HepG2 (cell line): ENCODE results near the gene ELAC1. TPM values are rescaled to one million over a fixed set of nuclear protein-coding genes. Genes with fewer than 3 reads are reported as not detected.

Experiments used
- ATF2 ChIP-seq: sonication (generic); formaldehyde crosslinking; IDR thresholded peaks from 2 replicates; pipeline ENCODE4 v1.4.0; 2020; ENCODE audit warnings: missing genetic modification reagents
- BHLHE40 ChIP-seq: IDR thresholded peaks from 2 replicates; pipeline ENCODE4 v1.6.1; 2011; ENCODE audit warnings: low read length, improper control_type of control experiment
- EEA1 ChIP-seq: sonication (generic); formaldehyde crosslinking; IDR thresholded peaks from 2 replicates; pipeline ENCODE4 v1.5.1; 2020; ENCODE audit warnings: mild to moderate bottlenecking, missing genetic modification reagents, borderline replicate concordance
- HOXA9 ChIP-seq: sonication (generic); formaldehyde crosslinking; IDR thresholded peaks from 2 replicates; pipeline ENCODE4 v1.8.1; 2022; ENCODE audit warnings: missing genetic modification reagents, mild to moderate bottlenecking, moderate library complexity, borderline replicate concordance
- MZF1 ChIP-seq: sonication (generic); formaldehyde crosslinking; IDR thresholded peaks from 2 replicates; pipeline ENCODE4 v1.8.1; 2023; ENCODE audit warnings: mild to moderate bottlenecking, missing genetic modification reagents, borderline replicate concordance
- NONO ChIP-seq, 2 experiments: fragments of 450-650 bp in 1 of 2; sonication (generic) in 1 of 2; formaldehyde crosslinking in 1 of 2; IDR thresholded peaks in 1 of 2; conservative IDR thresholded peaks in 1 of 2; 2 replicates each; pipeline versions ENCODE4 v1.6.1 to v1.8.0; 2017 to 2022; ENCODE audit warnings: mild to moderate bottlenecking in 1 of 2, missing genetic modification reagents in 1 of 2, moderate library complexity in 1 of 2
- PBX2 ChIP-seq: IDR thresholded peaks from 2 replicates; pipeline ENCODE4 v1.6.1; 2016; ENCODE audit warnings: control low read depth
- SALL2 ChIP-seq: sonication (generic); formaldehyde crosslinking; IDR thresholded peaks from 2 replicates; pipeline ENCODE4 v1.8.1; 2023; ENCODE audit warnings: mild to moderate bottlenecking, missing genetic modification reagents, inconsistent platforms
- ZBTB10 ChIP-seq: sonication (generic); formaldehyde crosslinking; IDR thresholded peaks from 2 replicates; pipeline ENCODE4 v1.4.0; 2020; ENCODE audit warnings: missing genetic modification reagents, borderline replicate concordance
- ZFP36L1 ChIP-seq: sonication (generic); formaldehyde crosslinking; IDR thresholded peaks from 2 replicates; pipeline ENCODE4 v1.8.0; 2022; ENCODE audit warnings: mild to moderate bottlenecking, missing genetic modification reagents, moderate library complexity
- ZNF17 ChIP-seq: sonication (generic); formaldehyde crosslinking; IDR thresholded peaks from 2 replicates; pipeline ENCODE4 v1.5.0; 2020; ENCODE audit warnings: mild to moderate bottlenecking, missing genetic modification reagents
- ZNF235 ChIP-seq: sonication (generic); formaldehyde crosslinking; IDR thresholded peaks from 2 replicates; pipeline ENCODE4 v1.8.1; 2023; ENCODE audit warnings: mild to moderate bottlenecking, missing genetic modification reagents, borderline replicate concordance
- ZNF276 ChIP-seq: sonication (generic); formaldehyde crosslinking; IDR thresholded peaks from 2 replicates; pipeline ENCODE4 v1.4.0; 2020; ENCODE audit warnings: mild to moderate bottlenecking, low read depth, missing genetic modification reagents
- ZNF746 ChIP-seq: sonication (generic); formaldehyde crosslinking; IDR thresholded peaks from 2 replicates; pipeline ENCODE4 v1.8.0; 2022; ENCODE audit warnings: mild to moderate bottlenecking, missing genetic modification reagents
- ZZZ3 ChIP-seq: sonication (generic); formaldehyde crosslinking; IDR thresholded peaks from 2 replicates; pipeline ENCODE4 v1.4.0; 2020; ENCODE audit warnings: missing genetic modification reagents, mild to moderate bottlenecking, borderline replicate concordance
- polyA plus RNA-seq, 8 experiments: library from polyadenylated mRNA; depleted of rRNA in 3 of 8; stranded (reverse) in 7 of 8; unstranded in 1 of 8; fragments of >200 nt; fragmentation: Illumina TruSeq in 4 of 8; extraction: Trizol in 4 of 8; gene quantifications; 2 replicates each; pipeline versions ENCODE4 v1.2.1 to v1.2.3, GENCODE V29; 2011 to 2016; ENCODE audit warnings: low read depth in 4 of 8, missing spikeins in 1 of 8, mixed read lengths in 1 of 8; ENCODE audit not compliant: insufficient read depth in 1 of 8
- total RNA-seq, 5 experiments: library from RNA; depleted of rRNA; stranded (reverse); fragments of >200 nt; fragmentation: Illumina TruSeq; extraction: Trizol; gene quantifications; 2 replicates each; pipeline ENCODE4 v1.2.3, GENCODE V29; 2016; ENCODE audit warnings: low read depth in 1 of 5
- TF ChIP-seq, protein P1 (sequence below): sonication (generic); formaldehyde crosslinking; IDR thresholded peaks from 2 replicates; pipeline ENCODE4 v1.5.1; 2020; ENCODE audit warnings: mild to moderate bottlenecking, missing genetic modification reagents

Gene ELAC1
- total and polyA plus RNA-seq, 2 of the 13 experiments (the other 11 are each of a cell fraction or from before 2014, with no cell fraction given) = 1.9 to 3.6 TPM

DNA sequence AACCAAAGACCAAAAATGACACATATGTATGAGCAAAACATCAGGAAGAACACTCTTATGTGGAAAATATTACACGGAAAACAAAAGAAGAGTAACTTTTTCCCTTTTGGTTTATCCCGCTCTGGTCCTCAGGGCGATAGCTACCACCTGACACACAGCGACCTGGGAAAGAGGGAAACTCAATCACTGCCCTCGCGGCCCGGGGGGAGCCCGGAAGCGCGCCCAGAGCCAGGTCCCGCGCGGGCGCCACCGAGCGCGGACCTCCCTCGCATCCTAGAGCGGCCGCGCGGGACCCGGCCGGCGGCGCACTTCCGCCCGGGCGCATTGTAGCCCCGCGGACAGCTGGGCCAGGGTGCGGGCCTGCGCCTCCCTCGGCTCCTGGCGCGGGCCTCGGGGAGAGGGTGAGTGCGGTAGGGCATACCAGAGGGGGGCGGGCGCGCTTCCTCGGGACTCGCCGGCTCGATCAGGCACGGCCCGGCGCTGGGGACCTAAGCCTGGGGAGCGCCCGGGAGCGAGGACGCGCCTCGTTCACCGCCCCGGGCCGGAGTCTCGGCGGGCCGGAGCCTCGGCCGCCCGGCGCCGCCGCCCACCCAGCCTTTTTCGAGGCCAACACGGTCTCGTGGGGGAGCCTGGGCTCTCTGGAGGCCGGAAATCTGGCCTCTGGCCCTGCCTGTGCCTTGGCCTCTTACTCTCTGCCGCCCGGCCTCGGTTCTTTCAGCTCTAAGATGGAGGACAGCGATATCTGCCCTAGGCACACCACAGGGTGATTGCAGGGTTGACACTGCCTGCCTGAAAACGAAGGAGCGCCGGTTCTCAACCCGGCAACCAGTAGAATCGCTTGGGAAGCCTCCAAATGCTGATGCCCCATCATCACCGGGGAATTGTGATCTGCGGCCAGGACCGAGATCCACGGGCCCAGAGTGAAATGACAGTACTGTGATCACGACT is at the start of gene ELAC1 (continued):
- TF ChIP-seq PBX2 (CRISPR knock-in tag) = no peak
- TF ChIP-seq ZNF235 (CRISPR knock-in tag) = no peak
- peak; percentile 91 for TF ChIP-seq SALL2 (CRISPR knock-in tag)
- TF ChIP-seq NONO (IDR thresholded peaks at IDR 0.05) = no peak
- TF ChIP-seq NONO (CRISPR knock-in tag; conservative IDR thresholded peaks at IDR 0.05) = peak; percentile 78; the same call in 1 of the 2 replicates
- no peak for TF ChIP-seq ATF2 (CRISPR knock-in tag)
- peak; percentile 29; the same call in 1 of the 2 replicates for TF ChIP-seq ZNF746 (CRISPR knock-in tag)
- TF ChIP-seq HOXA9 (CRISPR knock-in tag) = no peak
- TF ChIP-seq BHLHE40 = no peak
- 0 out of 2 replicates have a peak, but pooled peaks have one; percentile 31 for TF ChIP-seq ZFP36L1 (CRISPR knock-in tag)
- TF ChIP-seq MZF1 = no peak
- TF ChIP-seq ZZZ3 (CRISPR knock-in tag) = peak; percentile 35; the same call in 1 of the 2 replicates
- TF ChIP-seq EEA1 (CRISPR knock-in tag) = 0 out of 2 replicates have a peak, but pooled peaks have one; percentile 47
- peak; percentile 39; the same call in 1 of the 2 replicates for TF ChIP-seq ZBTB10 (CRISPR knock-in tag)
- no peak for TF ChIP-seq ZNF276
- TF ChIP-seq, protein P1, sequence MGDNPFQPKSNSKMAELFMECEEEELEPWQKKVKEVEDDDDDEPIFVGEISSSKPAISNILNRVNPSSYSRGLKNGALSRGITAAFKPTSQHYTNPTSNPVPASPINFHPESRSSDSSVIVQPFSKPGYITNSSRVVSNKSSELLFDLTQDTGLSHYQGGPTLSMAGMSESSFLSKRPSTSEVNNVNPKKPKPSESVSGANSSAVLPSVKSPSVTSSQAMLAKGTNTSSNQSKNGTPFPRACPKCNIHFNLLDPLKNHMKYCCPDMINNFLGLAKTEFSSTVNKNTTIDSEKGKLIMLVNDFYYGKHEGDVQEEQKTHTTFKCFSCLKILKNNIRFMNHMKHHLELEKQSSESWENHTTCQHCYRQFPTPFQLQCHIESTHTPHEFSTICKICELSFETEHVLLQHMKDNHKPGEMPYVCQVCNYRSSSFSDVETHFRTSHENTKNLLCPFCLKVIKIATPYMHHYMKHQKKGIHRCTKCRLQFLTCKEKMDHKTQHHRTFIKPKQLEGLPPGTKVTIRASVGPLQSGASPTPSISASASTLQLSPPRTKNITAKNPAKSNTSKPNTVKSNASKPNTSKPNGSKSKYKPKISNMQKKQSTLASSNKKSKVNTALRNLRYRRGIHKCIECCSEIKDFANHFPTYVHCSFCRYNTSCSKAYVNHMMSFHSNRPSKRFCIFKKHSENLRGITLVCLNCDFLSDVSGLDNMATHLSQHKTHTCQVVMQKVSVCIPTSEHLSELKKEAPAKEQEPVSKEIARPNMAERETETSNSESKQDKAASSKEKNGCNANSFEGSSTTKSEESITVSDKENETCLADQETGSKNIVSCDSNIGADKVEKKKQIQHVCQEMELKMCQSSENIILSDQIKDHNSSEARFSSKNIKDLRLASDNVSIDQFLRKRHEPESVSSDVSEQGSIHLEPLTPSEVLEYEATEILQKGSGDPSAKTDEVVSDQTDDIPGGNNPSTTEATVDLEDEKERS = no peak; the same call in 1 of the 2 replicates
- no peak for TF ChIP-seq ZNF17
